Measurements from ENCODE around the gene KCNQ2.

KCNQ2 gene

DNA sequence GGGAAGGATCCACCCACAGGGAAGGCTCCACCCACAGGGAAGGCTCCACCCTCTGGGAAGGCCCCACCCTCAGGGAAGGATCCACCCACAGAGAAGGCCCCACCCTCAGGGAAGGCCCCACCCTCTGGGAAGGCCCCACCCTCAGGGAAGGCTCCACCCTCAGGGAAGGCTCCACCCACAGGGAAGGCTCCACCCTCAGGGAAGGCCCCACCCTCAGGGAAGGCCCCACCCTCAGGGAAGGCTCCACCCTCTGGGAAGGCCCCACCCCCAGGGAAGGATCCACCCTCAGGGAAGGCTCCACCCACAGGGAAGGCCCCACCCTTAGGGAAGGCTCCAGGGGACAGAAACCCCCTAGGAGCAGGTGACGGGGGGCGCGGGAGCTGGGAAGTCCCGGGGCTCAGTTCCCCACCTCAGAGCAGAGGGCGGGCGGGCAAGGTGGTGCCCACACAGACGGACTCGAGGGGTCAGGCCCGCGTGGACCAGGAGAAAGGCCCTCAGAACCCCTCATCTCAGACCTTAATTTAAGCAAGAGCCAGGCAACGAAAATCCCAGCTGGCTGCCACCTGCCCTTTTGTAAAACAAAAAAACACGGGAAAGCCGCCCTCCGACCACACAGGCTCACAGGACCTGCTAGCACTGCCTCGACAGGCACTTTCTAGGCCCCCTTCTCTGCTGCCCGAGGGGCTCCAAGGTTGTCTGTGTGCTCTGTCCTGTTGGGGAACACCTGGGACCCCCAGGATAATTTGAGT, 39.7 kb downstream of the KCNQ2 start:
- no peak for DNase-seq

DNA sequence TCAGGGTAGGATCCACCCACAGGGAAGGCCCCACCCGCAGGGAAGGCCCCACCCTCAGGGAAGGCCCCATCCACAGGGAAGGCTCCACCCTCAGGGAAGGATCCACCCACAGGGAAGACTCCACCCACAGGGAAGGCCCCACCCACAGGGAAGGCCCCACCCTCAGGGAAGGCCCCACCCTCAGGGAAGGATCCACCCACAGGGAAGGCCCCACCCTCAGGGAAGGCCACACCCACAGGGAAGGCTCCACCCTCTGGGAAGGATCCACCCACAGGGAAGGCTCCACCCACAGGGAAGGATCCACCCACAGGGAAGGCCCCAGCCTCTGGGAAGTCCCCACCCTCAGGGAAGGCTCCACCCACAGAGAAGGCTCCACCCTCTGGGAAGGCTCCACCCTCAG, 40.5 kb downstream of the KCNQ2 start:
- DNase-seq: no peak

DNA sequence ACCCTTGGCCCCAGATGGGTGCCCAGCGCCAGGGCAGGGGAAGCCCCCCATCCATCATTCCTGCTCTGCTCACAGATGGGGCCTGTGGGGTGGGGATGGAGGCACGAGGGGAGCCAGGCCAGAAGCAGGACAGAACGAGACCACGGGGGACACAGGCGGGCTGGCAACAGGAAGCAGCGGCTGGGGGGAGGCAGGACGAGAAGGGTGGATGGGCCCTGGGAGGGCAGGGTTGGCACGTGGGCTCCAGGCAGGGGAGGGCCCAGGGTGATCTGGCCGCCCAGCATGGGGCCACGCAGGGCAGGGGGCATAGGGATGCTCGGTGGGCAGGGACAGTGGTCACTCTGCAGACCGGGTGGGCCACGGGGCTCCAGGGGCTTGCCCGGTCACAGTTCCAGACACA, 41.6 kb downstream of the KCNQ2 start:
- no peak for DNase-seq

DNA sequence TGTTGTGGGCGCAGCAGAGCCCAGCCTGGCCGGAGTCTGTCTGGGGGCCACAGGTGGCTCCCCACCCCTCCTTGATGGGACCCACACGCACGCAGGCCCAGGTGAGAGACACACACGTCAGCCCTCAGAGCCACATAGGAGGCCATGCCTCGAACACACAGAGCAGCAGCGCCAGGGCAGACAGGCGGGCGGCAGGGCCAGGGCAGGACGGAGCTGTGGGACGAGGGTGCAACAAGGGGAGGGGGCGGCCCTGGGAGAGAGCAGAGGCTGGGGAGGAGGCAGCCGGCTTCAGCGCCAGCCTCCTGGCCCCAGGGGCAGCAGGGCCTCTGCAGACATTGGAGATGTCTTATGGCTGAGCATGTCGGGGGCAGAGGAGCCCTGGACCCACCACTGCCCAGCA, 42.5 kb downstream of the KCNQ2 start:
- DNase-seq: no peak

DNA sequence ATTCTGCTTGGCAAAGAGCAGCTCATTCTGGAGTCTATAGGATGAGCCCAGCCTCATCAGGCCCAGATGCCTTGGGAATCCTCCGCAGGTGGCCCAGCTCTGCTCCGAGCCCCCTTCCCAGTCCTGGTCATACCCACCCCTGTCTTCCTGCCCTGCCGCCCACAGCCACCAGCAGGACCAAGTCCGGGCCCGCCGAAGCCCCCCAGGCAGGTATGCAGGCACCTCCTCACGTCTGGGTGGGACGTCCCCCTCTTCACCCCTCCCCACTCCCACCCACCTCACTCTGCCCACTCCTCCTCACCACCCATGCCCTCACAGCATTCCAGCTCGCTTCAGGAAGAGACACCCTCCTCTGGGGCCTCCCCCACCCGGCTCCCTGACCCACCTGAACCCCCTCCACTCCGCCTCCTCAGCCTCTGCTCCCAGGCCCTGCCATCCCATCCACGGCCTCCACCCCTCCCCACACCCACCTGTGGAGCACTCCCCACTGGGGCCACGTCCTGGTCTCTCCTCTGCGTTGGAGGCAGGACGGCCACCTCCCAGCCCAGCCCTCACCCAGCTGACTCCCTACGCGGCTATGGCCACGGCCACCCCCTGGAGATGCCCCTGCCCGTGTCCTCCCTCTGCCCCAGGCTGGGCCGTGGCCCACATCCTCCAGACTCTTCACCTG, 43.4 kb downstream of the KCNQ2 start:
- DNase-seq: no peak

DNA sequence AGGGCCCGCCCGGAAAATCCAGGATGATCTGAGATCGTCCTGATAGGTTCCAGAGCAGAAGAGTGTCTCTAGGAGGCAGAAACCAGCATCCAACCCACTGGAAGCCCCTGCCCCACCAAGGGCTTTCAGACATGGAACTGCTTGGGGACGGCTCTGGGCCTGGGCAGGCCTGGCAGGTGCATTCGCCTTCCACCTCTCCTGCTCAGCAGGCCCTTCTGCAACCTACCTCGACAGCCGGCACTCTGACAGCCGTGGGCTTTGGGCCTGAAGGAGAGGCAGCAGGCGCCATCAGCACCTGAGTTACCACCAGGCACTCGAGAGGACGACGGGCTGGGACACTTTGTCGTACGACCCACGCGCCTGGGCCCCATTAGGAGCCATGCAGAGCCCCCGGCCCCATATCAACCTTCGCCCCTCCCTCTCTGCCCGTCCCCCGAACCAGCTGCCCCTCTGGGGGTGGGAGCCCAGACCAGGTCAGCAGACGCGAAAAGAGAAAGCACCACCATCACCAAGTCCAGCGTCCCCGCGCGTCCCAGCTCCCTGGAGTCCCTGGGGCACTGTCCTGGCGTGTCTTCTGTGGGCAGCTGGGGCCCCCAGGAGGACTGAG, 44.6 kb downstream of the KCNQ2 start:
- no peak for DNase-seq

DNA sequence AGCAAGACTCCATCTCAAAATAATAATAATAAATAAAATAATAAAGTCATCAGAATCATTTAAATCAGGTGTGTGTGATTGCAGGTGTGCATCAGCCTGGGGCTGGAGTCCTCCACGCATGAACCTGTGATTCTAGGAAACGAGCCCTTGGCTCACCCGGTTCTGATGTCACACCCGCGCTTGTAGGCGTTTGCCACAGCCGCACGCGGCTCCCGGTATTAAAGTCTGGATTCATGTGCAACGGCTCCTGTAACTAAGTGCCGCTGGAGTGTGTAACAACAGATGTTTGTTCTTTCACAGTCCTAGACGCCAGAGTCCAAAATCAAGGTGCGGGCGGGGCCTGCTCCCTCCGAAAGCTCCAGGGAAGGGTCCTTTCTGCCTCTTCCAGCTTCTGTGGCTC, 45.2 kb downstream of the KCNQ2 start:
- no peak for DNase-seq

DNA sequence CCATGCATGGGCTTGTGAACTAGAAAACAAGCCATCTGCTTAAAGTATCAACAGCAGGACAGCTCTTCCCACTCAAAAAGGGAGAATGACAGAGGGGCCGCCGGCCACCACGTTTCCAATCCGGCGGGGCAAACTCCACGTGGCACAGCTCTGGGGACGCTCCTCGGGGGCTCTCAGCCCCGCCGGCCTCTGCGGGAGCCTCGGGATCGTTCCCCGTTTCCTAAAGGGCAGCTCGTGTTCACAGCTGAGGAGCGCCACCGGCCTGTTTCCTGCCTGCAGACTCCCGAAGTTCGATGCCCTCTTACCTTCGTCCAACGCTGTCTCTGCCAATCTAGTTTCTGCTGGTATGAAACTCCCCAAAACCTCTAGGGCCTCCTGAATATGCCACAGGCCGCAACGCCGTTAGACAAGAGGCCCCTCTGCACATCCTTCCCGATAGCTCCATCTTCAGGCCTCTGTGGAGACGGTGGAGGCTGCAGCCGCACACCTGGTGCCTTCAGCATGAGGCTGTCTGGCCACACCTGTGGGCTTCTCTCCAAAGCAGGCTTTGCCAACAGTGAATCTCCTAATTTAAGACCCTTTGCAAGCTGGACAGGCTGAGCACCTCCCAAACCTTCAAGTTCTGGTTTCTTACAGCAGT, 46.5 kb downstream of the KCNQ2 start:
- no peak for DNase-seq

DNA sequence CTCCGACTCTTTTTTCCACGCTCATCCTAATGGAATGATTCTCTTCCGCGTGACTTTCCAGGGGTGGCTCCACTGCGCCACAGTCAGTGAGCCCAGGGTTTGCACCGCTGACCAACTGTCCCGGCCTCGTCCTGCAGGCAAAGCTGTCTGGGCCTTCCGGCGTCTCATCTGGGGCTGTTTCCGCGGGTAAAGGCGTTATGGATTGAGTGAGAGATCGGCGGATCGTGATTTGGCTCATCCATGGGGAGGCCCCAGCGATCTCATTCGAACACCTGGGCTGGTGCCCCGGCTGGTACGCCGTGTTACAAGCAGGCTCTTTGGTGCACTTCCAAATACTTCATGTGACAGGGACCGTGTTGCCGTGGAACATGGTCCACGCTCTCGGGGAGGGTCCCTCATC, 47.8 kb downstream of the KCNQ2 start:
- DNase-seq: no peak

DNA sequence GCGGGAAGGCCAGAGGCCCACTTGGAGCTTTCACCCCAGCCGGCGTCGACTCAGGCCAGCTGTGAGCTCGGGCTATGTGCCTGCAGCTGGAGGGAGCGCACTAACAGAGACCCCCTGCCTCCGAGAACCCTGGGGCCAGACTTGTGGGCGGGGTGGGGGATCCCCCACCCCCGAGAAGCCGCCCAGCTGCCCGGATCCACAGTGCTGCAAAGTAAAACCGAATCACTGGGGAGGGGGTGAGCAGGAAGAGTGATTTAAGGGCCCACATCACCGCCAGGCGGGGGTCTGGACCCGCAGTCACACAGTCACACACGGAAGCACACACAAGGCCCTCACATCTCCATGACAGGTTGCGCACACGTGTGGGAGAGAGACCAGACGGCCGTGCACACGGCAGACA, 48.7 kb downstream of the KCNQ2 start:
- no peak for DNase-seq

DNA sequence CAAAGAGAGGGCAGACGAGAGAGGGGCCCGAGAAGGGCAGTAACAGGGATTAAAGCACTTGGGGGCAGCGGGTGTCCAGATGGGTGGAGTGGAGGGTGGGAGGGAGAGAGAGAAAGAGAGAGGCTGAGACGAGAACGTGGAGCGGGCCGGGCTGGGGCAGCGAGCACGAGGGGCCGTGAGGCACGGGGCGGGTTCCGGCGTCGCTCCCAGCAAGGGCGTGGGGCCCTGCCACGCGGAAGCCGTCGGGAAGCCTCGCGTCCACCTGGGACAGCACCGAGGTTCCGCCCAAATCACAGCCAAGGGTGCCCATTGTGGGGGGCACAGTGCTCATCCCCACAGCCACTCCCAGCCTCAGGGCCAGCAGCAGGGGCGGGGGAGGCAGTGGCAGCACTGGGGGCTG, 49.8 kb downstream of the KCNQ2 start:
- no peak for DNase-seq

DNA sequence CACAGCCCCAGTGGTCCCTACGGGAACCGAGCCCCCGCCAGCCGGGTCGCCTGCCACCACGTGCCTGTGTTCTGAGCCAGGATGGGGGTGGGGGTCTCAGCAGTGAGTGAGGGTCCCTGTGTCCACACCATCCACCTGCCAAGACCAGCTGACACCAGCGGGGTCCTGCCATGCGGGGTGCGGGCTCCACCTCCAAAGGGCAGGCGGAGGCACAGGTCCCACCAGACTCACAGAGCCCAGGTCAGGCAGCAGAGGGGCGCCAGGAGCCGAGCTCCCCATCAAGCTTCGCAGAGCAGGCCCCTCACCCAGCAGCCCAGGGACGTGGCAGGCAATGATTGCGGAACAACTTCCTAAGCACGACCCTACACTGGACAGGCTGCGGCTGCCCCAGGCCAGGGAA, 50.5 kb downstream of the KCNQ2 start:
- no peak for DNase-seq

DNA sequence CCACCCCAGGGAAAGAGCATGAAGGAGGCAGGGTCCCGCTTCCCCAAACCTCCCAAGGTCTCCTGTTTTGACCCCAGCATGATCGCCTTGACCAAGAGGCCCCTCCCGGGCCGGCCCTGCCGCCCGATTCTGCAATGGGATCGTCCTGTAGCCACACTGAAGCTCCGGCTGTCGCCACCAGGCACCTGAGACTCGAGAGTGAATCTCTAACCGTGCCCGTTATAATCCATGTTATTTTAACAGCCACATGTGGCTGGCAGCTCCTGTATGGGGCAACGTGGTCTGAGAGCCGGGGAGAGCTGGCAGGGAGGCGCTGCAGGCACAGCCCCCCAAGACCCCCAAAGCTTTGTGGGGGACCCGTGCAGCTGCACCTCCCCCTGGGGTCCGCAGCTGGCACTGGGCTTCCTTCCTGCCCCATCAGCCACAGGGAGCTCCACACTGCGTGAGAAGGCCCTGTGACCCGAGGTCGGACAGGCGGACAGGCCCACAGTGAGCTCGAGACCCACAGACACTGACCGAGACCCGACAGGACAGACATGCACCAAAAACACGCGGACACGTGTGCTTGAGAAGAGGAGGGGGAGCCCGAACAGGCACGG, 51.3 kb downstream of the KCNQ2 start:
- no peak for DNase-seq

DNA sequence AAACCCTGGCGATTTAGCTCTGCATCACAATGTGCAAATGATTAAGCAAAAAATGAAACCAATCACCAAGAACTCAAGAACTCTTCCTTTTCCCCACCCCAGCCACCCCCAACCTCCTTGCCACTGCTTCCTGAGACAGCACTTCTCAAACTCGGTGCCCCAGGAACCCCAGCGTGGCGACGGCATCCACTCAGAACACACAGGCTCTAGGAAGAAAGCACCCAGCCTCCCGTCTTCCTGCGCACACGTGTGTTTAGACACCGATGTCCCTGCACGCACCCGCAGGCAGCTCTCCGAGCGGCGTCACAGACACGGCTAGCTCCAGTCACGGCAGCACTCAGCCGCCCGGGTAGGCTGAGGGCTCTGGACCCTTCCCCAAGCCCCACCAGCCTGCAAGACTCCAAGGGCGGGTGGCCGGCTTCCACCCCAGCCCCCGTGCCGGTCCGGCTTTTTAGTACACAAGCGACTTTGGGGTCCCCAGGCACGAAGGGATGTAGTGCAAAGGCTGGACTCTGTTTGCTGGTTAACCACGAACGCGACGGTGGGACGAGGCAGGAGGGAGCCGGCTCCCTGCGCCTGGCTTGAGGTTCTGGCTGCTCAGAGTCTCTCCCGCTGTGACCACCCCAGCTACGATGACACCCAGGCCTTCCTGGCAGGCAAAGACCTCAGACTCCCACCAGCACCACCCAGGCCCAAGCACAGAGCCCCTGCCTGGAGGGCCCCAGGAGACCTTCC, 51.9 kb downstream of the KCNQ2 start:
- no peak for DNase-seq

DNA sequence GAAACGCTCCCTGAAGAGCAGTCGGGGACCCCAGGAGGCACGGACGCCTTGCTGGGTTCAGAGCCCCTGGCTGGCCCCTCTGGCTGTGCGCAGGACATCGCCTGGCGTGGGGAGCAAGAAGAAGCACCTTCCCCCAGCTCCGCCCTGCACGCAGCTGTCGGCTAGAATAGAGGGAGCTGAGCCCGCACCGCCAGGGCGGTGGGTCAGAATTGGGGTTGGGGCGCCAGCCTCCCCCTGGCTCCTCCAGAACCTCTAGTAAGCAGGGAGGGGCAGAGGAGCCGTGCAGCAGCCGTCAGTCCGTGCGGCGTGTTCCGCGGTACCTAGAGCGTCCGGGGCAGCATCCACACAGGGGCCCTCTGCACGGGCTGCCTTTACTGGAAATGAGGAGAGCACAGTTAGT, 53.2 kb downstream of the KCNQ2 start:
- DNase-seq: no peak

DNA sequence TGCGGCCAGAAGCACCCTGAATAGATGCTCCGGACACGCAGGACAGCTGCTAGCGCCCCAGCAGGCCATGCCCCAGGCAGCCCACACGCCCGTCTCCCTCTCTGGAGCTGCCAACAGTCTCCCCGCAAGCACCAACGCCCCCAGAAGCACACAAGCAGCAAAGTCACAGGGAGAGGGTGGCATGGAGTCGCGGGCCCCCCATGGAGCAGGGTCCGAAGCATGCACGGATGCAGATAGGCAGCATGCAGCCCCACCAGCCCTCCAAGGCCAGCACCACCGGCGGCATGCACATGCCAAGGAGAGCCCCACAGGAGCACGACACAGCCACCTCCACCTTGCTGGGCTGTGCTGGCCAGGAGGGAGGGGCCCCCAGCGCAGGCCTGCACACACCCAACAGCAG, 53.8 kb downstream of the KCNQ2 start:
- no peak for DNase-seq

DNA sequence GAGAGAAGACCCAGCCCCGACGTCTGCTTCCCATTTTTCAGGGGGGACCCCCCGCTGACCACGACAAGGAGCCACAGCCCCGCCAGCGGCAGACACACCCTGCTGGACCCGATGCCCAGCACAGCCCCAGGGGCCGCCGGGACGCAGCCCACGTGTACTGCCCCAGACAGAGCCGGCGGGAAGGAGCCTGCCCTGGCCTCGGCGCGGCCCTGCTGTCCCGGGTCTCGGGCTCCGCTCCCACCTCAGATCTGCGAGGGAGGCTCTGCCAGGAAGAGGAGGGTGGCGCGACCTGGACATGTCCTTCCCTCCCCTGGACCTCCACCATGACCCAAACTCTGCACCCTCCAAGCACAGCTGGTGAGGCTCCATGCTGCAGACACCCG, 54.7 kb downstream of the KCNQ2 start:
- no peak for DNase-seq

DNA sequence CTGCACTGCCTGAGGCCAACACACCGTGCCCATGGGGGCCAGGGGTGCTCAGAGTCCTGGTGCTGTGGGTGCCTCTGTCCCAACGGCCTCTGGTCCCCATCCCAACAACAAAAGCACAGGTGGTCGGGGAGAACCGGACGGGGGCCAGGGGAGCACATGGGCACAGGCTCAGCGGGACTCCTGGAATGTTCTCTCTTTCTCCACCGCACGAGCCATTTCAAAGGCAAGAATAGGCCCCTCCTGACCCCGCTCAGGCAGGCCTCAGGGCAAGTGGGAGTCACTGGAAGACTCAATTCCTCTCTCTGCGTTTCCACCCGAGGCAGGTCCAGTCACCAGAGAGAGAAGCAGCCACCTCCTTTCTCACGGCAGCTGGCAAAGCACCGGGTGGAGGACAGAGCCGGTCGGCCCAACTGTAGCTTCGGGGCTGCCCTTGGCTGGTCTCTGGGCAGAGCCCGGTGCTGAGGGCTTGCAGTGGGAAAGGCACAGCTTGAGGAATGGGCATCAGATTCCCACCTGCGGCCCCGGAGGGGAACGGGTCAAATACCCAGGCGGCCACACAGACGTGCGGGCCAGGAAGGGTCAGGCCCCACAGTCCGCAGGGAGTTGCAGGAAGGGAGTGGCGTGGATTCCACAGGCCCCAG, 55.2 kb downstream of the KCNQ2 start:
- DNase-seq: no peak

DNA sequence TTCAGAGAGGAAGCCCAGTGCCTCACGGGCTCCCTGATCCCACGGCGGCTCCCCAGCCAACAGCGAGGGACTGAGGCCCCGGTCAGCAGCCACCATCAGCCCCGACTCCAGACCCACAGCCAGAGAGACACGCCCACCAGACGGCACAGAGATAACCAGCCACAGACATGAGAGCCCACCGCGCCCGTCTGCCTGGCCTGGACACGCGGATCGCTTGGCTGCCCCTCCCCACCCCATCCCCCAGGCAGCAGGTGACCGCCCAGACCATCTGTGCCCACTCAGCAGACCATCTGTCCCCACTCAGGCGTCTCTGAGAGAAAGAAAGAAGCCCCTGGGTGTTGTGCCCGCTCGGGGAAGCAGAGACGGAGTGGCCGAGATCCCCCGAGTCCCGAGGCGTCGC, 55.8 kb downstream of the KCNQ2 start:
- DNase-seq: no peak

DNA sequence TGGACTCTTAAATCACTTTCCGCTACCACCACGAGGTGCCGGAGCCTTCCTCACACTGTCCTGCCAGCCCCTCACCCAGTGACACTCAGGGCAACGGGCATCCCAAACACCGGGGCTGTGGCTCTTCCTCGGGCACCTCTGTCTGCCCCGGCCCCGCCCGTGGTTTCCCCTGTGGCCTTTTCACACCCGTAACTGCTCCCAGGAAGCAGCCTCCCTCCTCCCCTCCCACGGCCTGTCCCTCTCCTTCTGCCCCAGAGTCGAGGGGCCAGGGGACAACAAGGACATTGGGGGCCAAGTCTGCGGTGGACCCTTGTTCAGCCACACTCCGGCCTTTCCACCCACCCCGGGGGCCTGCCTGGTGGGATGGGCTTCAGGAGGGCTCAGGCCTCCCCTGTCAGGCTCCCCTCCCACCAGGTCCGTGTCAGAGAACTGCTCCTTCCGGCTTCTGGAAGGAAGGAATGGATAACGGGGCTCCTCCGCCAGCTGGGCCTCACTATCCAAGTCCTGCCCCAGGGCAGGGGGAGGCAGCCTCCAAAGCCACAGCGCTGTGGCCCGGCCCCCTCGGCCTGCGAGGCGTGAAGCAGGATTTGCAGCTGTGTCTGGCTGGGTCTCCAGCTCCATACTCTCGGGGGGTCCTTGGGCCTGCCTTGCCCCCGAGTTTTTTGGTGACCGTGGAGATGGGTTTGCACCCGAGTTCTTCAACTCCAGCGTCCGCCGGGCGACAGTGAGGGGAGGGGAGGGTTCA, 56.6 kb downstream of the KCNQ2 start:
- DNase-seq: no peak

DNA sequence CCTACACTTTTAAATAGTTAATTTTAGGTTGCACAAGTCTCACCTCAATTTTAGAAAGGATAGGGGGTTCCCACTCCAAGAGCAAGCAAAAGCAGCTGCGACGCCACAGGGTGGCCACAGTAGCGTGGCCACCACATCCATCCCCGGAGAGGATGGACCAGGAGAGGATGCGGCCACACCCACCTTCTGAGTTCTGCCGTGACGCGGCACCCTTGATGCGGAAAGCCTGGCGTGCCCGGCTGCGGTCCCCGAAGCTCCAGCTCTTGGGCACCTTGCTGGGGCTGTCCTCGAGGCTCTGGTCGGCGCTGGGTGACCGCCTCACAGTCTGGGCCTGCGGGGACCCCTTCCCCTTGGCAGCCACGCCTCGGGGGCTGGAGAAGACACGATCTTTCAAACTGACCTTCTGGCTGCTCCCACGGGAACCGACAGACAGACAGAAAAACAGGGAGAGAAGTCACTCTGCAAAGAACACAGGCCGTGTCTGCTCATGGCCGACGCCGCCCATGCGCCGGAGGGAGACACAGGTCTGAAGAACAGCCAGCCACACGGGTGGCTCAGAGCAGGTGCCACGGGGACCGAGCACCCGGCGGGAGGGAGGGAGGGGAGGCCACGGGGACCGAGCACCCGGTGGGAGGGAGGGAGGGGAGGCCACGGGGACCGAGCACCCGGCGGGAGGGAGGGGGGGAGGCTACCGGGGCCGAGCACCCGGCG, 57.6 kb downstream of the KCNQ2 start:
- DNase-seq: no peak

Measured in CD4-positive, alpha-beta T cell treated with Interleukin-10 for 1 hour (primary cell).